ENCODE measurements around the gene LSP1. TPM values are rescaled to one million over a fixed set of nuclear protein-coding genes. Genes with fewer than 3 reads are reported as not detected.

Gene LSP1
- total and polyA plus RNA-seq, 2 donors (not counting 1 experiment from before 2014, with no cell fraction given) = 0.19 to 1.8 TPM

GRCh38 chr11:1823376-1824220, 29.3 kb upstream of the LSP1 start:
- no peak overlapping the region for H3K27ac ChIP-seq (ENCODE audit: insufficient read depth, low read length)
- no peak overlapping the region for H3K9ac ChIP-seq (ENCODE audit: insufficient read depth, low read length)
- H3K79me2 ChIP-seq (ENCODE audit: control insufficient read depth, insufficient read depth, low read length) = no peaks in the 10 kb centered on the region
- no peaks in the 10 kb centered on the region for H3K9me3 ChIP-seq (ENCODE audit: control insufficient read depth, insufficient read depth, low read depth, low read length)
- H4K20me1 ChIP-seq (ENCODE audit: control insufficient read depth, extremely low read depth, insufficient read depth, low read length) = no peaks in the 10 kb centered on the region
- H3K27me3 ChIP-seq (ENCODE audit: control insufficient read depth, insufficient read depth, low read length) = peaks cover 2% of the 10 kb centered on the region
- no peaks in the 10 kb centered on the region for H3K36me3 ChIP-seq (ENCODE audit: control insufficient read depth, insufficient read depth, low read length)
- no peak overlapping the region for H3K4me3 ChIP-seq (replicated peaks in 1 of 4; ENCODE audit: control extremely low read depth in 1 of 4, insufficient read depth in 1 of 4, low read depth in 3 of 4, low read length in 4 of 4)
- TF ChIP-seq CTCF (conservative IDR thresholded peaks at IDR 0.05 in 1 of 2, IDR thresholded peaks at IDR 0.05 in 1 of 2; ENCODE audit: low read depth in 1 of 2, low read length in 2 of 2) = no peak
- TF ChIP-seq EZH2 (IDR thresholded peaks at IDR 0.05; ENCODE audit: low read length, missing control alignments) = no peak
- no peak for DNase-seq (ENCODE audit: low read depth in 2 of 2)
- H3K4me2 ChIP-seq (ENCODE audit: extremely low read depth, insufficient read depth, low read length) = no peak overlapping the region
- peaks cover 8% of the 10 kb centered on the region for H3K4me1 ChIP-seq (ENCODE audit: control insufficient read depth, extremely low read depth, insufficient read depth, low read length)
- no peak overlapping the region for H2AFZ ChIP-seq (ENCODE audit: low read length)

GRCh38 chr11:1824221-1825038, 28.5 kb upstream of the LSP1 start:
- Histone ChIP-seq H3K4me3 (replicated peaks in 1 of 4; ENCODE audit: control extremely low read depth in 1 of 4, insufficient read depth in 1 of 4, low read depth in 3 of 4, low read length in 4 of 4) (no peak overlapping the region), H2AFZ (ENCODE audit: low read length) (no peak overlapping the region), H3K9ac (ENCODE audit: insufficient read depth, low read length) (no peak overlapping the region), H3K4me1 (ENCODE audit: control insufficient read depth, extremely low read depth, insufficient read depth, low read length) (peaks cover 8% of the 10 kb centered on the region), H3K79me2 (ENCODE audit: control insufficient read depth, insufficient read depth, low read length) (no peaks in the 10 kb centered on the region), H3K27me3 (ENCODE audit: control insufficient read depth, insufficient read depth, low read length) (peaks cover 4% of the 10 kb centered on the region), H3K4me2 (ENCODE audit: extremely low read depth, insufficient read depth, low read length) (no peak overlapping the region), H3K27ac (ENCODE audit: insufficient read depth, low read length) (no peak overlapping the region), H3K36me3 (ENCODE audit: control insufficient read depth, insufficient read depth, low read length) (no peaks in the 10 kb centered on the region), H4K20me1 (ENCODE audit: control insufficient read depth, extremely low read depth, insufficient read depth, low read length) (no peaks in the 10 kb centered on the region), H3K9me3 (ENCODE audit: control insufficient read depth, insufficient read depth, low read depth, low read length) (no peaks in the 10 kb centered on the region)
- no peak for DNase-seq (ENCODE audit: low read depth in 2 of 2)
- TF ChIP-seq EZH2 (IDR thresholded peaks at IDR 0.05; ENCODE audit: low read length, missing control alignments) = no peak

GRCh38 chr11:1825039-1825740, 27.7 kb upstream of the LSP1 start:
- Histone ChIP-seq H3K27me3 (ENCODE audit: control insufficient read depth, insufficient read depth, low read length) (peaks cover 4% of the 10 kb centered on the region), H3K4me1 (ENCODE audit: control insufficient read depth, extremely low read depth, insufficient read depth, low read length) (peaks cover 8% of the 10 kb centered on the region), H3K36me3 (ENCODE audit: control insufficient read depth, insufficient read depth, low read length) (no peaks in the 10 kb centered on the region), H3K9me3 (ENCODE audit: control insufficient read depth, insufficient read depth, low read depth, low read length) (no peaks in the 10 kb centered on the region), H3K27ac (ENCODE audit: insufficient read depth, low read length) (no peak overlapping the region), H3K4me3 (replicated peaks in 1 of 4; ENCODE audit: control extremely low read depth in 1 of 4, insufficient read depth in 1 of 4, low read depth in 3 of 4, low read length in 4 of 4) (no peak overlapping the region), H3K9ac (ENCODE audit: insufficient read depth, low read length) (no peak overlapping the region), H2AFZ (ENCODE audit: low read length) (no peak overlapping the region), H4K20me1 (ENCODE audit: control insufficient read depth, extremely low read depth, insufficient read depth, low read length) (no peaks in the 10 kb centered on the region), H3K79me2 (ENCODE audit: control insufficient read depth, insufficient read depth, low read length) (no peaks in the 10 kb centered on the region), H3K4me2 (ENCODE audit: extremely low read depth, insufficient read depth, low read length) (no peak overlapping the region)
- no peak for TF ChIP-seq EZH2 (IDR thresholded peaks at IDR 0.05; ENCODE audit: low read length, missing control alignments)
- TF ChIP-seq CTCF (conservative IDR thresholded peaks at IDR 0.05 in 1 of 2, IDR thresholded peaks at IDR 0.05 in 1 of 2; ENCODE audit: low read depth in 1 of 2, low read length in 2 of 2) = peak in 1 of 2 donors; percentile 31
- no peak for DNase-seq (ENCODE audit: low read depth in 2 of 2)

All from fibroblast of lung (primary cell).